ENCODE data around the gene ADAM12.

ADAM12 gene

GRCh38 chr10:126242397-126243260 lies 145.6 kb downstream of the ADAM12 start:
- no peak for TF ChIP-seq POLR2A (IDR thresholded peaks at IDR 0.05; ENCODE audit: low read depth, low read length)
- FAIRE-seq = no peak
- no peak for DNase-seq (ENCODE audit: insufficient read length, low spot score)

GRCh38 chr10:126240483-126240882 lies 147.8 kb downstream of the ADAM12 start:
- no peak for TF ChIP-seq POLR2A (IDR thresholded peaks at IDR 0.05; ENCODE audit: low read depth, low read length)
- DNase-seq (ENCODE audit: insufficient read length, low spot score) (no peak), FAIRE-seq (no peak)

GRCh38 chr10:126239844-126240243 lies 148.4 kb downstream of the ADAM12 start:
- no peak for FAIRE-seq
- no peak for TF ChIP-seq POLR2A (IDR thresholded peaks at IDR 0.05; ENCODE audit: low read depth, low read length)
- no peak for DNase-seq (ENCODE audit: insufficient read length, low spot score)

- no peak for TF ChIP-seq POLR2A (IDR thresholded peaks at IDR 0.05; ENCODE audit: low read depth, low read length)
- FAIRE-seq (no peak), DNase-seq (ENCODE audit: insufficient read length, low spot score) (no peak)
Measured at GRCh38 chr10:126235979-126236851, 152.1 kb downstream of the ADAM12 start.

GRCh38 chr10:126235091-126235978 lies 152.9 kb downstream of the ADAM12 start:
- DNase-seq (ENCODE audit: insufficient read length, low spot score) = peak; percentile 23
- no peak for TF ChIP-seq POLR2A (IDR thresholded peaks at IDR 0.05; ENCODE audit: low read depth, low read length)
- FAIRE-seq = no peak

GRCh38 chr10:126234630-126235029 lies 153.6 kb downstream of the ADAM12 start:
- DNase-seq (ENCODE audit: insufficient read length, low spot score) (no peak), FAIRE-seq (no peak)
- no peak for TF ChIP-seq POLR2A (IDR thresholded peaks at IDR 0.05; ENCODE audit: low read depth, low read length)

GRCh38 chr10:126233182-126234148 lies 154.8 kb downstream of the ADAM12 start:
- DNase-seq (ENCODE audit: insufficient read length, low spot score) (no peak), FAIRE-seq (no peak)
- TF ChIP-seq POLR2A (IDR thresholded peaks at IDR 0.05; ENCODE audit: low read depth, low read length) = no peak

GRCh38 chr10:126230587-126230986 lies 157.7 kb downstream of the ADAM12 start:
- TF ChIP-seq POLR2A (IDR thresholded peaks at IDR 0.05; ENCODE audit: low read depth, low read length) = no peak
- no peak for DNase-seq (ENCODE audit: insufficient read length, low spot score)
- no peak for FAIRE-seq

- TF ChIP-seq POLR2A (IDR thresholded peaks at IDR 0.05; ENCODE audit: low read depth, low read length) = no peak
- DNase-seq (ENCODE audit: insufficient read length, low spot score) (no peak), FAIRE-seq (no peak)
Measured at GRCh38 chr10:126229686-126230085, 158.6 kb downstream of the ADAM12 start.

GRCh38 chr10:126227762-126228134 lies 160.5 kb downstream of the ADAM12 start:
- no peak for DNase-seq (ENCODE audit: insufficient read length, low spot score)
- TF ChIP-seq POLR2A (IDR thresholded peaks at IDR 0.05; ENCODE audit: low read depth, low read length) = no peak
- no peak for FAIRE-seq

GRCh38 chr10:126226988-126227761 lies 161.1 kb downstream of the ADAM12 start:
- peak; percentile 62 for FAIRE-seq
- no peak for DNase-seq (ENCODE audit: insufficient read length, low spot score)

GRCh38 chr10:126226205-126226604 lies 162.1 kb downstream of the ADAM12 start:
- DNase-seq (ENCODE audit: insufficient read length, low spot score) (no peak), FAIRE-seq (no peak)
- no peak for TF ChIP-seq POLR2A (IDR thresholded peaks at IDR 0.05; ENCODE audit: low read depth, low read length)

More at GRCh38 chr10:126226988-126227761, 161.1 kb downstream of the ADAM12 start:
- no peak for TF ChIP-seq POLR2A (IDR thresholded peaks at IDR 0.05; ENCODE audit: low read depth, low read length)

Measured in H54 (cell line).